NCI-H510A treated with DMSO at 0.1 percent for 48 hours (cell line): ENCODE data around the gene KRT79.

Experiments used
- DNase-seq: peaks from one replicate; lab custom pipeline; 2025; lab: John Stamatoyannopoulos, UW

The KRT79 gene

GRCh38 chr12:52818887-52819420 lies 15.2 kb downstream of the KRT79 start:
- no peak for DNase-seq

GRCh38 chr12:52818388-52818787 lies 15.7 kb downstream of the KRT79 start:
- DNase-seq = no peak

GRCh38 chr12:52817699-52818238 lies 16.3 kb downstream of the KRT79 start:
- no peak for DNase-seq

- no peak for DNase-seq
Observed at GRCh38 chr12:52817003-52817698, 17.0 kb downstream of the KRT79 start.

- no peak for DNase-seq
Observed at GRCh38 chr12:52815676-52816588, 18.2 kb downstream of the KRT79 start.

- no peak for DNase-seq
Observed at GRCh38 chr12:52815161-52815560, 18.9 kb downstream of the KRT79 start.

- DNase-seq = no peak
Observed at GRCh38 chr12:52814710-52815155, 19.4 kb downstream of the KRT79 start.

- DNase-seq = peak; percentile 75
Observed at GRCh38 chr12:52813885-52814709, 20.0 kb downstream of the KRT79 start, which contains the start of gene KRT4. KRT4 (minus strand) TSS chr12:52814116; CDS start chr12:52814058, 58 bp downstream.

GRCh38 chr12:52813203-52813819 lies 20.8 kb downstream of the KRT79 start:
- DNase-seq = no peak

GRCh38 chr12:52812749-52813148 lies 21.4 kb downstream of the KRT79 start:
- DNase-seq = no peak

GRCh38 chr12:52812073-52812400 lies 22.1 kb downstream of the KRT79 start:
- DNase-seq = no peak

GRCh38 chr12:52811191-52812072 lies 22.7 kb downstream of the KRT79 start:
- no peak for DNase-seq

- no peak for DNase-seq
Observed at GRCh38 chr12:52810554-52810953, 23.6 kb downstream of the KRT79 start.

GRCh38 chr12:52809166-52809565 lies 24.9 kb downstream of the KRT79 start:
- no peak for DNase-seq

GRCh38 chr12:52808573-52809160 lies 25.4 kb downstream of the KRT79 start:
- no peak for DNase-seq

- no peak for DNase-seq
Observed at GRCh38 chr12:52807544-52808470, 26.3 kb downstream of the KRT79 start.

GRCh38 chr12:52806821-52807543 lies 27.1 kb downstream of the KRT79 start:
- no peak for DNase-seq
